GM18951 (cell line): ENCODE measurements around the gene DMRTA2.

Experiments used
- POLR2A ChIP-seq: IDR thresholded peaks from 4 replicates; pipeline ENCODE4 v1.6.1; 2011; ENCODE audit warnings: mild to moderate bottlenecking; ENCODE audit not compliant: insufficient read length, insufficient read depth; ENCODE audit errors: extremely low read depth
- in situ Hi-C: fragments of 300-500 bp; cut with MboI; formaldehyde crosslinking; loops from one replicate; pipeline ENCODE4 v1.12.0; 2022; ENCODE audit warnings: low sequenced_read_pairs, mixed read lengths, inconsistent platforms; ENCODE audit not compliant: unreplicated experiment

DMRTA2 gene

DNA sequence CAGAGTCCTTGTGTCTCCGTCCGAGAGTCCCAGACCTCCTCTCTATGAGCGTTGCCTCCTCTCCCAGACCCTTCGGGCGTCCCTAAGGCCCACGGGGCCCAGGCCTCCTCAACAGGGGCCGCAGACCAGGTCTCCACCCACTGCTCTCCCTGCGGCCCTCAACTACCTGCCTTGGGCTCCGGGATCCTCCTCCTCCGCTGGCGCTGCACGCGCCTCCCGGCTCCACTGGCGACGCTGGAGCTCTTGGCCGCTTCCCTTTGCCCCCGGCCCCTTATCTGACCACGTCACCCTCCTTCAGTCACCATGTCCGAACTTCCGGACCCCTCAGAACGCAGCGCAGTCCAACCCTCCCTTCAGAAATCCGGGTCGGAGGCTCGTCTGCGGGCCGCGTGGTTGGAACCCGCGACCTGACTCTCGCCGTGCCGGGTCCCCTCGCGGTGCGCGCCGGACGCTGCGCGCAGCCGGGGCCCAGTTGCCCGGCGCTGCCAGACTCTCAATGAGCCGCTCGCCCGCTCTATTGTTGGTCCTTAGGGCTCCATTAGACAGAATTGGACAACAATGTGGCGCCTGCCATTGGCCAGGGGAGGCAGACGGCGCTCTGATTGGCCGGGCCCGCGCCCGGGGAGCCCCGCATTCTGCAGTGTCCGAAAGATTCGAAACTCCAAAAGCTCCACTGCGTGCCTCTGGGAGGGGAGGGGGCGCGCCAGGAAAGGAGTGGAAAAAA, at the start of gene DMRTA2:
Gene DMRTA2 (minus strand): TSS at position 498 of the 724 bp plus-strand sequence. CDS start 1,907 bp downstream, outside the sequence.
- in situ Hi-C loops = no loop called here
- TF ChIP-seq POLR2A = no peak

DNA sequence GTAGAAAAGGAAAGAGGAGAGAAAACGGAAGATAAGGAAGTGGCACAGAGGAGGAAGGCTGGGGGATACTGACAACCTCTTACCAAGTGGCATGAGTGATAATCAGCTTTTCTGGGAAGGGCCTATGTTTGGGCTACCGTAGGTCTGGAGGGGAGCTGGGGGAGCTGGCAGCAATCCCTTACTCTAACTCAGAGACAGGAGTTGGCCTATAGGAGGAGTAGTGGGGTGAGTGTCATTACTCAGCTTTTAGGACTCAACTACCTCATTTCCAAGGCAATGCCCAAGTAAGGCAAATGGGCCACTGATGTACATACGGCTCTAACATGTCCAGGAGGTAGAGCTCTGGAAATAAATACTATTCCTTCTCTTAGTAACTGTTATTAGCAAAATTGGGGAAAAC, 48.7 kb upstream of the DMRTA2 start:
- in situ Hi-C loops = no loop called here
- TF ChIP-seq POLR2A = no peak

DNA sequence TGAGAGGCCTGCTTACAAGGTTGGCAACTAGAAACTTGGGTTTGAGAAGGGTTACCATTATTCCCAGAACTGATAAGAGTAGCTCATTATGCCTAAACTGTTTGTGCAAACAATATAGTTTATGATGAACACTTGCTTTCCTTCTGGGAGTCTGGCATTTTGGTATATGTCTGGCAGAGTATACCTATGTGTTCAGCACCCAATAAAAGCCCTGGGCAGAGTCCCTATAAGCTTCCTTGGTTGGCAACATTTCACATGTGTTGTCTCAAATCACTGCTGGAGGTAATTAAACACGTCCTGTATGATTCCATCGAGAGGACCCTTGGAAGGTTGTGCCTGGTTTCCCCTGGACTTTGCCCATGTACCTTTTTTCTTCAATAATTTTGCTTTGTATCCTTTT, 39.7 kb upstream of the DMRTA2 start:
- in situ Hi-C loops = no loop called here
- no peak for TF ChIP-seq POLR2A

DNA sequence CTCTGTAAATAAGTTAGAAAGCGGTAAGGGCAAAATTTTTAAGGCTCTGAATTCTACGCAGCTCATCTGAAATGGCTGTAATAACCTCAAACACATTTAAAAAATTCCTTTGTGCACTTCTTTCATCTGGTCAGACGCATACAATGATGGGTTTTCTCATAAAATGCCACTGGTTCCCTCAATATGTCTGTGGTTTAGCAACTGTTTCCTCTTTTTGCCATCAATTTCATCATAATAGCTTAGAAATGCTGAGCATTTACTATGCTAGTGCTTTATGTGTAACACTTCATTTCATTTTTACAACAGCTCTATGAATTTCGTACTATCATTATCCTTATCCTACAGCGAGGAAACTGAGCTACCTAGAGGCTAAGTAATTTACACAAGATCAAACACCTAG, 35.3 kb upstream of the DMRTA2 start:
- in situ Hi-C loops = no loop called here
- no peak for TF ChIP-seq POLR2A

DNA sequence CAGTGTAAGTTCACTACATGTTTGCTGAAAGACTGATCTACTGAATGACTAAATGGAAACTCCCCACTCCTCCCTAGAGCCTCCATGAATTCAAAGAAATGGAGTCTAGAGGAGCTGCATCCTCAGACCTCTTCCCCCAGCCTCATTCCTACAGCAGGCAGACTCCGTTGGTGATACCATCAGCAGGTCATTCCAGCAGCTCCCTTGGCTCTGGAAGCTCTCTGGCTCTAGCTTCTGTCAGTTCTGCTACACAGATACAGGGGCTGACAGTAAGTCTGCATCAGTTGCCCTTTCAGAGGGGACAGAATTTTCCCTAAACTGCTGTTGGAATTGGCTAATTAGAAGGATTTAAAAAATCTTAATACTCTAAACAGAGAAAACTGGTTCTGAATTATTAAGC, 31.7 kb upstream of the DMRTA2 start:
- no peak for TF ChIP-seq POLR2A
- in situ Hi-C loops = no loop called here

DNA sequence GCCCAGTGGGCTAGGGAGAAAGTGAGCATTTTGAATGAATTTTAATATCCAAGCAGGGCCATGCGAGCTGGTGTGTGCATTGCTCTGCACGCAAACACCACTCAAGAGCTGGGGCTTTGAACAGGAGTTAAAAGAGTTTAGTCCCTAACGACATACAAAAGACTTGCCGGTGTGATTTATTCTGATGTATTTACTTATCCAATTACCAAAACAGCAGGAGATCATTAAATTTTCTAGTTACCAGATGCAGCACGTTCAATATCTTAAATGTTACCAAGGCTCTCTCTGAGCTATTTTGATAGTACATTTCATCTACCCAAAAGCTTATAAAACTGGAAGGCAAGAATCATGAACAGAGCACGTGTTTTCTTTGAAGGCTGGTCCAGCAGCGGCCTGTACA, 30.0 kb upstream of the DMRTA2 start:
- in situ Hi-C loops = no loop called here
- TF ChIP-seq POLR2A = no peak

DNA sequence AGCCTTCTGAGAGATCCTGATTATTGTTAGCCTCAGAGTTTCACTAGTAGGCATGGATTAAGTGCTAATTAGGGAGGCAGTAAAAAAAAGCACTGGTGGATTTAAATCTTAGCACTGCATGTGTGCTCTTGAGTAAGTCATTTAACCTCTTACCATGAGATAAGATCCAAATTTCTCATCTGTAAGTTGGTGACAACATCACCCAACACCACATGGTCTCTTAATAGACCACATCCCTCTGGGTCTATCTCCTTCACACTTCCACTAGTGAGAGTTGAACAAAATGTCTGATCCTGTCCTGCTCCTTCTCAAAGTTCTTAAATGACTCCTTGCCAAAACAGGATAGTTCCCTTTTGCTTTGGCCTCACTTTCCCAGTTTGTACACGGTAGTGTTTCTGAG, 29.5 kb upstream of the DMRTA2 start:
- in situ Hi-C loops = no loop called here
- TF ChIP-seq POLR2A = no peak

DNA sequence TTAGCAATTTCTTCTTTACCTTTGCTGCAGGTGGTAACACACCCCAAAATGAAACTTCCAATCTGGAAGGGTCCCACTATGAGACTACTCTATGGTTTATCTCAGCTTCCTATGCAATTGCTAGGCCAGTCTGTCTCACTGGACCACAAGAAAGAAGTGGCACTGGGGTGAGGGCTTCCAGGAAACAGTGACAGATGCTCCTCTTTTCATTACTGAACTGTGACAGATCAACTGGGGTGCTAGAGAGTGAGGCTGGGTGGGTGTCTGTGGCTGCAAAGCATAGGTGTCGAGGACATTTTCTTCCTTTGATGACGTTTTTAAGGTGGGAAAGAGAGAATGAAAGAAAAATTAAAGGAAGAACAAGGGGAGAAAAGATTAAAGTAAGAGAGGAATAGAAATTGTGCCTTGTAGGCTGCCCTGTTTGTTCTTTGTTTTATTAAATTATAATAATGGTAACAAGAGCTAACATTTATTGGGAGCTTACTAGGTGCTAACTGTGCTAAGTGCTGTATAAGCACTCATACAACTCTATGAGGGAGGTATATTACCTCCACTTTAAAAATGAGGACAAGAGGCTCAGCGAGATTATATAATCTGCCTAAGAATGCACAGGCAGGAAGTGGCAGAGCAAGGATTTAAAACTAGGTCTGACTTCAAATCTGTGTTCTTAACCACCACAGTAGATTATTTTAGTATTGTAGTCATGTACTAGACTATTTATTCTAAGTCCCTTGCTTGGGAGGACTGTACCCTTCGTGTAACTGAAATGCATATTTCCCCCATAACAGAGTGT, 27.8 kb upstream of the DMRTA2 start:
- no peak for TF ChIP-seq POLR2A
- in situ Hi-C loops = no loop called here

DNA sequence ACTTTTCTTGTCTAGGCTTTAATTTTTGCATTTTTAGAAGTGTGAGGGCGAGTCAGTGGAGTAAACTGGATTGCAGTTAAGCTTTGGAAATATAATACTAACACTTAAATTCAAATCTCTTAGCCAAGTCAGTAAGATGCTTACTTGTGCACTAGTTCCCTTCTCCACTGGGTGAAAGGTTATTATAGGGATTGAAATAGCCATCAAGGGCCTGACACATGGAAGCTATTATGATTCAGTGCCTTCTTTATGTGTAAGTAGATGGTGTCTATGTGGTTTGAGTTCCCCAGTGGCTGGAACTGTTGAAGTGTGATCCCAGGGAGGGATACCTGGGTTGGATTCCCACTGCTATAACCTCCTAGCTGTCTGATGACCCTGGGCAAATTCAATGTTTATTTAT, 24.7 kb upstream of the DMRTA2 start:
- in situ Hi-C loops = no loop called here

DNA sequence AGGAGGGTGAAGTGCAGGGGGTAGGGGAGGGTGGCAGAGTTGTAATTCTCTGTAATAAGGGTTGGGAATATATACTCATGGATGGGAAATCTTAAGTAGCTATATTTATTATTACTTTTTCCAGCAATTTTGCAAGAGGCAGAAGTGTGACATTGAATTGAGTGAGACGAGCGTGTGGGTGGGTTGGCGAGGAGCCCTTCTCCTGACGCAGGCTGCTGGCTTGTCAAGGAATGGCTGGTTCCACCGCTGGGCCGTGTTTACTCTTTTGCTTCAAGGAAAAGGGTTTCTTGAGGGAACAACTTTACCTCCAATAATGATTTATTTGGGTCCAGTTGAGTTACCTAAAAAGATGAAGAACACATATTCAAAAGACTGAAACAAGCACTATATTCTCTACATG, 17.9 kb upstream of the DMRTA2 start:
- in situ Hi-C loops = no loop called here
- no peak for TF ChIP-seq POLR2A

More for the DNA sequence above, 24.7 kb upstream of the DMRTA2 start:
- no peak for TF ChIP-seq POLR2A

DNA sequence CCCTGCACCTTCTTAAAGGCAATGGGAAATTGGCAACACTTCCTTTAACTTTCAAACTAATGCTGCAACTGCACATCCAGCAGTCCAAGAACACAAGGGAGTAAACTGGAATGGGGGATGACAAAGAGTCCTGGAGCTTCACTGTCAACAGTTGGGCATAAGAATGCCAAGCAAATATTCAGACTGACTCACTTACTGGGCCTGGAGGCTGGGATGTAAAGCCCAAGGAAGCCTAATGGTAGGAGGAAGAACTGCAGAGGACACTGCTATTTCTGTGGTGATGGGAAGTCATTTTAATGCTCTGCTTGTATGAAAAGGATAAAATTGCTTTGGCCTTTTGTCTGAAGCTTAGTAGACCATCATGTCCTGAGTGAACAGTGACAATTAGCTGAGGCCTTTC, 15.7 kb upstream of the DMRTA2 start:
- in situ Hi-C loops = no loop called here
- no peak for TF ChIP-seq POLR2A

DNA sequence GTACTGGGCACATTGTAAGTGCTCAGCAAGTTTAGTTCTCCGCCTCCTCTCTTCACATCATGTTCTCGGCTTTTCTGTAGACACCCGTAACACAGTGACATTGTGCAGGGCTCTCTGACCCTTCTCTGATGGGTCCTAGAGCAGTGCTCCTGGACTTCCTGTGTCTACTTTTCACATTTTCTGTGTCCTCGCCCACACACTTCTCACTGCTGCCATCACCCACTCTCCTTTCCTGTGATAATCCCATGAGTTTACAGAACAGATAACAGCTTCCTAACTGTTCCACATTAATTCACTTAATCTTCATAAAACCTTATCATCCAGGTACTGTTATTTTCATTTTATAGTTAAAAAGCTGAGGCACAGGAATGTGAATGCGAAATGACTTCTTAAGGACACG, 13.2 kb upstream of the DMRTA2 start:
- TF ChIP-seq POLR2A = no peak
- in situ Hi-C loops = no loop called here

DNA sequence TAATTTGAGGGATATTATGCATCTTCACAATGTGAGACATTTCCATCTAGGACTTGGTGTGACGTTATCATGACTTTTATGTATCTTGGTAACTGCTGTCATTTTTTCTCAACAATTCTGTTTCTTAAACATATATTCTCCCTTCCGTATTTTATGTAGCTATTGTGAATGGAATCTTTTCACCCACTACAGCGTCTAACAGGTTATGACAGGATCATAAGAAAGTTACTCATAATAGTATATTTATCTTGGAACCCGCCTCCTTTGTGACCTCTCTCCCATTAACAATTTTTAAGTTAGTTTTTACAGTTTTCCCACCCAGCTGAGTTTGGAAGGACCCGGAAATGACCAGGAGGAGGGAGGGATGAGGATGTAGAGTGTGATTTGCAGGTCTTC, 6.8 kb upstream of the DMRTA2 start:
- in situ Hi-C loops = no loop called here
- TF ChIP-seq POLR2A = no peak

DNA sequence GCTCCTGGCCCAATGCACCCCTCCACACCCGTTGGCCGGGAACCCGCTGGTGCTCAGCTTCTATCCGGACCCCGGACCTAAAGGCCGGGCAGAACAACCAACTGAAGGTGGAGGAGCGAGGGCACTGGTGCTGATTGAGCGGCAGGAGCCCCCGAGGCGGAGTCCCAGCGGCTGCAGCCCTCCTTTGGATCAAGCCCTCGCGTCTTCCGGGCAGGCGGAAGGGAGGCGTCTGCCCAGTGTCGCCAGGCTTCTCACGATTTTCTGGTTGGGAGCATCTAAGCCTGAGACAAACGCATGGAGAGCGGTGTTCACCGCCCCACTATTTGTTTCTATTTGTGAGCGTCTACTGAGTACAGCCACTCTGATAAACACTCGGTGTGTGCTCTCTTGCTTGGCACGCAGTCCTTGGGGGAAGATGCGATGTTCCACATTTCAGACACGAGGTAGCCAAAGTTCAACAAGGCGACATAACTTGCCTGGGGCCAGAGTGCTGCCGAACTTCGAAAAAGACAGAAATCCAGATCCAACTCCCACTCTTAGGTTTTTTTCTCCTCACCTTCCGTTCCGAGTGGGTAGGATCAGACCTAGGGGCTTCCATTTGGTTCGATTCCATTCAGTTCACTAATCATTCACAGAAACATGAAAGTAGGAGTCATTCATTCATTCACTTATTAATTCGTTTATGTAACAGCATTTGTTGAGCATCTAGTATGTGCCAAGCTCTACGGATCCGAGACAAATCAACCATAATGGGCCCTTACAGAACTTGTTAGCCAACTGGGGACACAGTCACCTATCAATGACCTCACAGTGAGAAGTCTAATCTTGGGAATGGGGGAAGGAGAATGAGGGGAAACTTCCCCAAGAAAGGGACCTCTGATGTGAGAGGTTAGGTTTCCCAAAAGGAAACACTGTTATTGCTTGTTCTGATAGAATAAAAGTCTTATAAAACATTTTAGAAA, 4.9 kb upstream of the DMRTA2 start:
- no peak for TF ChIP-seq POLR2A
- in situ Hi-C loops = no loop called here
